ENCODE data around the gene POLR2M.

The POLR2M gene

GRCh38 chr15:57681011-57681410 is 25.5 kb upstream of the POLR2M start:
- H3K27me3 Mint-ChIP-seq = no peaks in the 10 kb centered on the region
- no peak for DNase-seq
- H3K36me3 Mint-ChIP-seq (ENCODE audit: low read depth) = no peaks in the 10 kb centered on the region
- no peak overlapping the region for H3K4me3 Mint-ChIP-seq
- no peak overlapping the region for H3K27ac Mint-ChIP-seq
- H3K9me3 Mint-ChIP-seq = no peaks in the 10 kb centered on the region
- peaks cover 7% of the 10 kb centered on the region for H3K4me1 Mint-ChIP-seq (ENCODE audit: low read depth)

DNA sequence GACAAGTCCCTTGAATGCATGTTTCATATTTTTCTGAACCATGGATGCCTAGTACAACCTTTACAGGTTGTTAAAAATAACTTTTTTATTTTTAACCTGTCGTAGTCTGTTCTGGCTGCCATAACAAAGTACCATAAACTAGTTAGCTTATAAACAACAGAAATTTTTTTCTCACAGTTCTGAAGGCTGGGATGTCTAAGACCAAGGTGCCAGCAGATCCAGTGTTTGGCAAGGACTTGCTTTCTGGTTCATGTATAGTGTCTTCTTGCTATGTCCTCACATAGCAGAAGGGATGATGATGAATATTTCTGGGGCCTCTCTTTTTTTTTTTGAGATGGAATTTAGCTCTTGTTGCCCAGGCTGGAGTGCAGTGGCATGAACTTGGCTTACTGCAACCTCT is 23.0 kb upstream of the POLR2M start:
- Mint-ChIP-seq H3K4me1 (ENCODE audit: low read depth) (peaks cover 7% of the 10 kb centered on the region), H3K9me3 (no peaks in the 10 kb centered on the region), H3K4me3 (no peak overlapping the region), H3K27me3 (no peaks in the 10 kb centered on the region), H3K27ac (no peak overlapping the region), H3K36me3 (ENCODE audit: low read depth) (no peaks in the 10 kb centered on the region)
- DNase-seq = no peak

- no peak overlapping the region for H3K27ac Mint-ChIP-seq
- no peak for DNase-seq
- H3K36me3 Mint-ChIP-seq (ENCODE audit: low read depth) = no peaks in the 10 kb centered on the region
- no peaks in the 10 kb centered on the region for H3K9me3 Mint-ChIP-seq
- H3K4me3 Mint-ChIP-seq = no peak overlapping the region
- H3K27me3 Mint-ChIP-seq = no peaks in the 10 kb centered on the region
- peaks cover 7% of the 10 kb centered on the region for H3K4me1 Mint-ChIP-seq (ENCODE audit: low read depth)
These were observed 21.9 kb upstream of the POLR2M start for GRCh38 chr15:57684491-57685151.

DNA sequence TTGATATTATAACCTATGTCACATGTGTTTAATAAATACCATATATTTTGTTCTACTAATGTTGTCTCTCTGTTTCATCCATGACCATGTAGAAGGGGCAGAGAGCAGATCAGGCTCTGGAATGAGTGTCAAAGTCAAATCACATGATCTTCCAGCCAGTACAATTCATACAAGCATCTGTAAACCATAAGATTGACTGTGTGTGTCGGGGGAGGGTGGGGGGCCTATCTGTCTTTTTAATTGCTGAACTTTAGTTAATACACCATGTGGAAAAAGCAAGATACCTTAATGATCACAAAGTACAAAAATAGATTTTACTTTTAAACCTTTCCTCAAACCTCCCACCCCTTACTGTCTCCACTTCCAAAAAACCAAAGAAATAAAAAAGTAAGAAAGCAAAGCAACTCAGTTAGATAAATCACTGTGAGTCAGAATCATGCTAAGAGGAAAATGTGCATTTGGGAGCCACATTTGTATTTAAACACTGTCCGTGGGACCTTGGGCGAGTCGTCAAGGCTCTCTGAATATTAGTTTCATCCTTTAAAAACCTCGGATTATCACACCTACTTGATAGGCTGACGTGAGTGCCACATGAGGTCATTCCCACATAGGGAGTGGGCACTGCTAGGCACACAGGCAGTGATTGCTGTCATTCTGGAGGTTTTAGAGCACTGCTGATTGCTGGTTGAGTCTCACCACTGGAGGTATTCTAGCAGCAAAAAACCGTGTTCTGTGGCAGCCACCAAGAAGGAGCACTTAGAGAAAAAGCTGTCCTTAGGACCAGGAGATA is 21.0 kb upstream of the POLR2M start:
- Mint-ChIP-seq H3K9me3 (no peaks in the 10 kb centered on the region), H3K4me3 (no peak overlapping the region), H3K27me3 (no peaks in the 10 kb centered on the region), H3K4me1 (ENCODE audit: low read depth) (peaks cover 2% of the 10 kb centered on the region), H3K36me3 (ENCODE audit: low read depth) (no peaks in the 10 kb centered on the region), H3K27ac (no peak overlapping the region)
- no peak for DNase-seq

DNA sequence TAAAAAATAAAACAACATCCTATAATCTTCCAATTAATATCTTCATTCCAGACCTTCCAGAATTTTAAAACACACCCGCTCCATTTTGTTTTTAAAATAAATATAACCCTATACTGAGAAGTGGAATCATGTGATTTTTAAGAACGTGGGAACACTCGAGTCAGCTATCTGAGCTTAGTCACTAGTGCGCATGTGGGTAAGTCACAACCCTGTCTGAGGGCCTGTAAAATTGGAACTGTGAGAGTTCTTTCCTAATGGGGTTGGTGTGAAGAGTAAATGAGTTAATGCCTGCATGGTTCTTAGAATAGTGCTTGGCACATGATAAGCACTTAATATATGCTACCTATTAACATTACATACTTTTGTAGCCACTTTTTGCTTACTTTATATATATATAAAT is 19.9 kb upstream of the POLR2M start:
- H3K36me3 Mint-ChIP-seq (ENCODE audit: low read depth) = no peaks in the 10 kb centered on the region
- no peaks in the 10 kb centered on the region for H3K27me3 Mint-ChIP-seq
- no peak overlapping the region for H3K4me3 Mint-ChIP-seq
- no peaks in the 10 kb centered on the region for H3K9me3 Mint-ChIP-seq
- no peak overlapping the region for H3K27ac Mint-ChIP-seq
- DNase-seq = no peak
- no peaks in the 10 kb centered on the region for H3K4me1 Mint-ChIP-seq (ENCODE audit: low read depth)

DNA sequence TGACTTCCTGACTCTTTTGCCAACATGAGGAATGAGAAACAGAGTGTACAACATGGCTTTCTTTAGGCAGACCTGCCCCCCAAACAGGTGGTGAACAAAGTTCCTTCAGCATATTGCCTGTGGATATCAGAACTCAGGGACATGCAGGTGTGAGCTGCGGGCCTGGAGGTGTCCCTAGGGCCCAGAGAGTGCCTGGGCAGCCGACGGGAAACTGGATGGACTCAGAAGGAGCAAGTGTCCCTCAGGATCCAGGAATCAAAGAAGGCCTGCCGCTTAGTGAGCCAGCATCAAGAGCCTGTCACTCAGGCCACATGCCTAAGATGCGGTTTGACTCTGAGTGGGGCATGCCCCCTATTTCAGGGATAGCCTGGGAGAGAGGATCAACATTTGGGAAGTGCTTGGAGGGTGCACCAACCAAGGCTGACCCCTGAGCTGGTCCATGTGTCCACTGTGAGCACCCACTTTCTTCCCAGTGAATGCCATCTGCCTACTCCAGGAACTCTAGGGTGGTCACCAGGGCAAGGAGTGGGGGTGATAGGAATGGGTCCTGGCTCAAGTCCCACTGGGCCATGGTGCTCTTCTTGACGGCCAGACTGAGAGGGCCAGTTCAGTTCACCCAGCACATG is 16.1 kb upstream of the POLR2M start:
- no peak overlapping the region for H3K27ac Mint-ChIP-seq
- DNase-seq = no peak
- no peaks in the 10 kb centered on the region for H3K27me3 Mint-ChIP-seq
- H3K4me3 Mint-ChIP-seq = no peak overlapping the region
- H3K9me3 Mint-ChIP-seq = no peaks in the 10 kb centered on the region
- no peaks in the 10 kb centered on the region for H3K36me3 Mint-ChIP-seq (ENCODE audit: low read depth)
- no peaks in the 10 kb centered on the region for H3K4me1 Mint-ChIP-seq (ENCODE audit: low read depth)

- Mint-ChIP-seq H3K9me3 (no peaks in the 10 kb centered on the region), H3K4me1 (ENCODE audit: low read depth) (no peaks in the 10 kb centered on the region)
- DNase-seq = no peak
These were observed 15.4 kb upstream of the POLR2M start for GRCh38 chr15:57691082-57691481.

DNA sequence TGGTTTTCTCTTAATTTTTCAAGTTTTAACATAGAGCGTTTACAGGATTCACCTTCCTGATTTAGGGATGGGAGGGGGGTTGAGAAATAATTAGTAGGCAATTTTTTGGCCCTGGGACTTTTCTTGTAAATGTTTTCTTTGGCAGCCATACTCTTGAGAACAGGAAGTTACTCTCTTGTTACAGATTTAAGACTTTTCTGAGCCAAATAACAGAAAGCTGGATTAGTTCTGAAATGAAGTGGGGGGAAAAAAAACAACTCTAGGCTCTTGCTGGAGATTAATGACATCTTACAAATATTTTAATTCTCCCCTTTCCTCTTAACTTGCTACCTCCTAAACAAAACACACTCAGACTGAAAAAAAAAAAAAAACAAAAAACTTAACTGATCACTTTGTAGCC is 13.8 kb upstream of the POLR2M start:
- Mint-ChIP-seq H3K27me3 (peaks cover 6% of the 10 kb centered on the region), H3K9me3 (no peaks in the 10 kb centered on the region), H3K27ac (no peak overlapping the region), H3K36me3 (ENCODE audit: low read depth) (no peaks in the 10 kb centered on the region), H3K4me3 (no peak overlapping the region), H3K4me1 (ENCODE audit: low read depth) (no peaks in the 10 kb centered on the region)
- no peak for DNase-seq

More at GRCh38 chr15:57691082-57691481, 15.4 kb upstream of the POLR2M start:
- no peaks in the 10 kb centered on the region for H3K36me3 Mint-ChIP-seq (ENCODE audit: low read depth)
- no peaks in the 10 kb centered on the region for H3K27me3 Mint-ChIP-seq
- H3K4me3 Mint-ChIP-seq = no peak overlapping the region
- no peak overlapping the region for H3K27ac Mint-ChIP-seq

- H3K36me3 Mint-ChIP-seq (ENCODE audit: low read depth) = no peaks in the 10 kb centered on the region
- H3K9me3 Mint-ChIP-seq = no peaks in the 10 kb centered on the region
- peaks cover 12% of the 10 kb centered on the region for H3K27me3 Mint-ChIP-seq
- DNase-seq = no peak
- H3K4me3 Mint-ChIP-seq = no peak overlapping the region
- H3K27ac Mint-ChIP-seq = no peak overlapping the region
- no peaks in the 10 kb centered on the region for H3K4me1 Mint-ChIP-seq (ENCODE audit: low read depth)
These were observed 12.2 kb upstream of the POLR2M start for GRCh38 chr15:57694279-57694678.

DNA sequence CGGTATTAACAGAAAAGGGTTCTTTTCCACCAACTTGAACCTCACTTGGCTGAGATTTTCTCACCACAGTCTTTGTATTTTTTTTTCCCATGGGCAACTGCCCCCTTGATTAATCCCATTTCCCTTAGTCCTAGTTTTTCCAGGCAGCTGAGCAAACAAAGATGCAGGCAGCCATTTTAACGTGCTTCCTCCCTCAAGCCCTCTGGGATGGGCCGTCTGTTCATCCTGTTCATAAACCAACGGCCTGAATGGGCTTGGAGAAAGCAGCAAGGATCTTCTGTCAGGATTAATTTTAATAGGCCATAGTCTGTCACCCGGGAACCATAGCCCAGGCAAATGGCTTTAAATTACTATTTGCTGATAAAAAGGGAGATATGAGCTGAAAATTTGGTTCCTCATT is 10.4 kb upstream of the POLR2M start:
- Mint-ChIP-seq H3K27ac (no peak overlapping the region), H3K36me3 (ENCODE audit: low read depth) (no peaks in the 10 kb centered on the region), H3K9me3 (no peaks in the 10 kb centered on the region), H3K27me3 (peaks cover 16% of the 10 kb centered on the region), H3K4me1 (ENCODE audit: low read depth) (no peaks in the 10 kb centered on the region), H3K4me3 (no peak overlapping the region)
- DNase-seq = no peak

GRCh38 chr15:57697588-57697987 is 8.9 kb upstream of the POLR2M start:
- H3K4me1 Mint-ChIP-seq (ENCODE audit: low read depth) = no peaks in the 10 kb centered on the region
- no peaks in the 10 kb centered on the region for H3K36me3 Mint-ChIP-seq (ENCODE audit: low read depth)
- no peak overlapping the region for H3K27ac Mint-ChIP-seq
- peaks cover 16% of the 10 kb centered on the region for H3K27me3 Mint-ChIP-seq
- H3K9me3 Mint-ChIP-seq = no peaks in the 10 kb centered on the region
- no peak for DNase-seq
- H3K4me3 Mint-ChIP-seq = no peak overlapping the region

- Mint-ChIP-seq H3K9me3 (no peaks in the 10 kb centered on the region), H3K27me3 (peaks cover 16% of the 10 kb centered on the region), H3K4me1 (ENCODE audit: low read depth) (peaks cover 6% of the 10 kb centered on the region)
These were observed 8.3 kb upstream of the POLR2M start for GRCh38 chr15:57698243-57698642.

GRCh38 chr15:57698991-57699390 is 7.5 kb upstream of the POLR2M start:
- DNase-seq = no peak
- no peaks in the 10 kb centered on the region for H3K9me3 Mint-ChIP-seq
- peaks cover 16% of the 10 kb centered on the region for H3K27me3 Mint-ChIP-seq
- no peak overlapping the region for H3K4me3 Mint-ChIP-seq
- peaks cover 14% of the 10 kb centered on the region for H3K4me1 Mint-ChIP-seq (ENCODE audit: low read depth)
- no peaks in the 10 kb centered on the region for H3K36me3 Mint-ChIP-seq (ENCODE audit: low read depth)
- no peak overlapping the region for H3K27ac Mint-ChIP-seq

More at GRCh38 chr15:57698243-57698642, 8.3 kb upstream of the POLR2M start:
- H3K4me3 Mint-ChIP-seq = no peak overlapping the region
- no peaks in the 10 kb centered on the region for H3K36me3 Mint-ChIP-seq (ENCODE audit: low read depth)
- no peak for DNase-seq
- no peak overlapping the region for H3K27ac Mint-ChIP-seq

DNA sequence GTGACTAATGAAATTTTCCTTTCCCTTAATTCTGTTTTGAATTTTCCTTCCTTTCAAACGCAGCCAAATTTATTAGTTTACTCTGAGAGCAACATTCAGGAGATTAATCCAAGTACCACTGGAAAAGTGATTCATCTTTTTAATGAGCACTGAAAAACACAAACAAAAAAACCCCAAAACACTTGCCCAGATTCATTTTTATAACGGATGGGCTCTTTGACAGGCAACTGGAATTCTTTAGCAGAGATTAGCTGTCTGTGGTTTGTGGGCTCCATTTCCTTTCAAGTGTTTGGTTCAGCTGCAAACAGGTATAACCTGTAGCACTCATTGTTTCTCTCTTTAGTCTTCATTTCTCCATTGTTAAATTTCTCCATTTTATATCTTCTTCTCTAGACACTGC is 3.1 kb upstream of the POLR2M start:
- Mint-ChIP-seq H3K36me3 (ENCODE audit: low read depth) (peaks cover 15% of the 10 kb centered on the region), H3K4me1 (ENCODE audit: low read depth) (peaks cover 45% of the 10 kb centered on the region), H3K9me3 (no peaks in the 10 kb centered on the region), H3K4me3 (no peak overlapping the region), H3K27ac (peak overlapping the region; percentile 13), H3K27me3 (peaks cover 8% of the 10 kb centered on the region)
- DNase-seq = no peak

GRCh38 chr15:57704441-57704840 is 2.1 kb upstream of the POLR2M start:
- Mint-ChIP-seq H3K27me3 (peaks cover 3% of the 10 kb centered on the region), H3K4me1 (ENCODE audit: low read depth) (peaks cover 56% of the 10 kb centered on the region), H3K36me3 (ENCODE audit: low read depth) (peaks cover 25% of the 10 kb centered on the region), H3K9me3 (no peaks in the 10 kb centered on the region), H3K27ac (peak overlapping the region; percentile 3), H3K4me3 (no peak overlapping the region)
- no peak for DNase-seq
